HG02763 (cell line): ENCODE results near the gene TMEM130.

Experiments used
- ATAC-seq: cut with Tn5 transposase; IDR thresholded peaks from one replicate; pipeline ENCODE4 v1.9.1; 2021; ENCODE audit warnings: mild to moderate bottlenecking, moderate library complexity; ENCODE audit not compliant: unreplicated experiment

The TMEM130 gene

DNA sequence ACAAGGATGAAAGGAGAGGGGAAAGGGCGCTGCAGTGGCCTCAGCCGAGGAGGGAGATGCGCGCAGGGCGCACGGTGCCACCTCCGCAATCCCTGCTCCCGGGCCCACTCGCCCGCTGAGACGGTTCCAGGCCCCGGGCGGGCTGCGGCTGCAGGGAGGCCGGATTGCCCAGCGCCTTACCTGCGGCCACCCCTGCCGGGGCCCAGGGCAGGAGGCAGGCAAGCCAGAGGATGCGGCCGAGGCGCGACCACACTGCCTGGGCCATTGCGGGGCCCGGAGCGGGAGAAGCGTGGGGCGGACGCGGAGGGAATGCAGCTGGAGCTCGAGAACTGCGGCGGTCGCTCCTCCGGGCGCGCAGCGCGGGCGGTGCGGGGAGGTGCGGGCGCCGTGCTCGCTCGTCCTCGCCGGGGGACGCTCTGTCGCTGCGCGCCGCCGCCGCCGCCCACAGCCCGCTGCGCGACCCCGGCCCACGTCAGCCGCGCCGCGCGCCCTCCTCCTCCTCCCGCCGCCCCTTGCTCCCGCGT is at the start of gene TMEM130:
TSS of gene TMEM130 (minus strand) at position 418 of the 524 bp plus-strand sequence. CDS start at position 265, 153 bp downstream.
- ATAC-seq = no peak

GRCh38 chr7:98917331-98917730 is 47.5 kb upstream of the TMEM130 start:
- no peak for ATAC-seq

DNA sequence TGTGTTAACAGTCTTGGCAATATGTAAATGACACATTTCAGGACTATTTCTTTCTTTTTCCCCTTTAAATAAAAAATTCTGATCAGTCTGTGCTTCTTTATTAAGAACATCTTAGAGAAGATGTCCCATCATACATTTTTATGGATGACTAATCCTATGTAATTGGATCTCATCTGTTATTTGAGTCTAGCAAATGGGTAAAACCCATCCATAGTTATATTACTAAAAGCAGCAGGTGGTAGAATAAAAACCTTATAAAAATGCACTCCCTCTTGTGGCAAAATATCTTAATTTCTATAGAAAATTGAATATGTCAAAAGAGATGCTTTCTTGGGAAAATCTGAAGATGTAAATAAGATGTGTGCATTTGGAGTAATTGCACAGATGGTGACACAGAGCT is 43.8 kb upstream of the TMEM130 start:
- ATAC-seq = no peak

DNA sequence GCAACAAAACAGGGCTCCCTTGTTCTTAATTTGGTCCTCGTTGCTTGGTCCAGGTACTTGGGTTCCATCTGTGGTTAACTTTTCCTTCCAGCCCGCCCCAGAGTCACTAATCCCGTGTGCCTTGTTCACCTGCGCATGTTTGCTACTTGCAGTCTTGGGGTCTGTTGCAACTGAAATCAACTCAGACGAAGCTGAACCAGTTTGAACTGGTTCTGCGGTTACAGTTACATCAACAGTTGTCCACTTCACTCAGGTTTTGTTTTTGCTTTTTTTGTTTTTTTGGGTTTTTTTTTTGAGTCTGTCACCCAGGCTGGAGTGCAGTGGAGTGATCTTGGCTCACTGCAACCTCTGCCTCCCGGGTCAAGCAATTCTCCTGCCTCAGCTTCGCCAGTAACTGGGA is 43.2 kb upstream of the TMEM130 start:
- no peak for ATAC-seq

DNA sequence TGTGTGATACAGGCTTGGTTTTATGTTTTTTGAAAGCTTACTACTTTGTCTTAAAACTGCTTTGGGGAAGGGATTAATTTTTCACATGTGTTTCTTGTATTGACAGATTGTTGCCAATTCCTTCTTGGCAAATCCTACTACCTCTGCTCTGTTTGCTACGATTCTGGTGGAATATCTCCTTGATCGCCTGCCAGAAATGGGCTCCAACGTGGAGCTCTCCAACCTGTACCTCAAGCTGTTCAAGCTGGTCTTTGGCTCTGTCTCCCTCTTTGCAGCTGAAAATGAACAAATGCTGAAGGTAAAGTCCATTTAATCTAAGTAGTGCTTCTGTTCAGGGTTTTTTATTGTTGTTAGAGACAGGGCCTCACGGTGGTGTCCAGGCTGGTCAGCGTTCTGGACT is 42.1 kb upstream of the TMEM130 start:
- ATAC-seq = no peak

GRCh38 chr7:98910427-98910826 is 40.6 kb upstream of the TMEM130 start:
- ATAC-seq = no peak

DNA sequence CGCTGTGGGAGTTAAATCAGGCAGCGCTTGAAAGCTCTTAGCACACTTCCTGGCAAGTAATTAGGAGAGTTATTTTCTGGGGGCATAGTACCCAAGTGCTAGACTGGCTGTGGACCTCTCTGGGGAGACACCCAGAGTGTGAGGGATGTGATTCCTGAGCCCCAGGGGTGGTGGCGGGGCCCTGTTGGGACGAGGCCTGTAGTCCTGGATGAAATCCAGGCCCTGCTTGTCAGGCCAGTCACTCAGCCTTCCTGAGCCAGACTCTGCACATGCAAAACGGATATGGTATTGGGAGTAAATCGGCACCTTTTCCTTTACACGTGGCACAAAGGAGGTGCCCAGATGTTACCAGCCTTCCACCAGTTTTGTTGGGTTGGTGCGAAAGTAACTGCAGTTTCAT is 39.7 kb upstream of the TMEM130 start:
- ATAC-seq = no peak

GRCh38 chr7:98908585-98908984 is 38.8 kb upstream of the TMEM130 start:
- no peak for ATAC-seq

GRCh38 chr7:98907570-98907969 is 37.8 kb upstream of the TMEM130 start:
- no peak for ATAC-seq

DNA sequence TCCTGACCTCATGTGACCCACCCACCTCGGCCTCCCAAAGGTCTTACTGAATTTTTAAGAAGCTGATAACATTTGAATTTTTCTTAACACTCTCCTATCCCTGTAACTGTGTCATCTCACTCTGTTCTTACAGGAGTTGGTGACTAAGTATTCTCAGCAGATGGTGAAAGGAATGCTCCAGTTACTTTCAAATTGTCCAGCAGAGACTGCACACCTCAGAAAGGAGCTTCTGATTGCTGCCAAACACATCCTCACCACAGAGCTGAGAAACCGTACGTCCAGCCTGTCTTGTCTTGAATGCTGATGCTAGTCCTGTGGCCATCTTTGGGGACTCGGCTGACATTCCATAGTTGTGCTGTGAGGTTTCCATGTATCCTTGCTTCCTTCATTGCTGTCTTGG is 33.4 kb upstream of the TMEM130 start:
- ATAC-seq = no peak

GRCh38 chr7:98902523-98902922 is 32.7 kb upstream of the TMEM130 start:
- no peak for ATAC-seq

- ATAC-seq = no peak
Measured at GRCh38 chr7:98900815-98901214, 31.0 kb upstream of the TMEM130 start.

DNA sequence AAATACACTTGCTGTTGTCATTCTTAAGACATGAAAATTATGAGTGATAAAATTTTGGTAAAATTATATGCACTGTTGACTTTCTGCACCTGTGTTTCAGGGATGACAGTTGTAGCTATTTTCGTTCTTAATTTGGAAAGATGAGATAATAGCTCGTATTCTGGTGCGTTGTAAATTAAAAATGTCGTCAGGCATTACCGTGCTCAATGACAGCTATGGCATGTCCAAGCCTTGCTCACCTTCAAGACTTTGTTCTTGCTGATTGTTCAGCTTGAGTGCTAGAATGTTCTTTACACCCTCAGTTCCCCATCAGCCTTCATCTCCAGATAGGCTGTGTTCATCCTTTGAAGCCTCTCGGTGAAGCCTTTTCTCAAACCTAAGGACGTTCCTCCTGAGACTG is 30.0 kb upstream of the TMEM130 start:
- no peak for ATAC-seq

DNA sequence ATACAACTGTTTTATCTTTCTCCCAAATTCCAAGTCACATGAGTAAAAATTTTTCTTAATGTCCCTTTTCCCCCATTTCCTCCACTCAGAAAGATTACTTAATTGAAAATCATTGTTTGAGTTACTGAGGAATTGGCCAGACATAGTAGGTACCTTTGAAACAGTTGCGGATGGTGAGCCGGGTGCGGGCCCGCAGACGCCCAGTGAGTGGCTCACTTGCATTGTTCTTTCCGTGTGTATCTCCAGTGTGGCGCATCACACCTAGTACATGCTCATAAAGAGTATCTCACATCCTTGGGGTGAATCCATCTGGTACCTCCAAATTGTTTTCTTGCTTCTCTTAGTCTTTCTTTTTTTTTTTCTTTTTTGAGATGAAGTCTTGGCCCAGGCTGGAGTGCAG is 22.8 kb upstream of the TMEM130 start:
- ATAC-seq = no peak

GRCh38 chr7:98887038-98887437 is 17.2 kb upstream of the TMEM130 start:
- ATAC-seq = no peak

GRCh38 chr7:98884416-98884815 is 14.6 kb upstream of the TMEM130 start:
- ATAC-seq = no peak

GRCh38 chr7:98881561-98882315 is 11.9 kb upstream of the TMEM130 start:
- no peak for ATAC-seq

DNA sequence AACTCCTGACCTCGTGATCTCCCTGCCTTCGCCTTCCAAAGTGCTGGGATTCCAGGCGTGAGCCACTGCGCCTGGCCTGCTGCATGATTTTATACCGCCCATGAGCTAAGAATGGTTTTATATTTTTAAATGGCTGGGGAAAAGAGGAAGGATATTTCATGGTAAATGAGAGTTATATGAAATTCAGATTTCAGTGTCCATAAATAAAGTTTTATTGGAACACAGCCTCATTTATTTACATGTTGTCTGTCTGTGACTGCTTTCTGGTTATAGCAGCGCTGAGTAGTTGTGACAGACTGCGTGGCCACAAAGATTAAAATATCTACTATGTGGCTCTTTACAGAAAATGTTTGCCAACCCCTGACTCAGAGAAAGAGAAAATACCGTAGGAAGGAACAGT is 10.7 kb upstream of the TMEM130 start:
- ATAC-seq = no peak

DNA sequence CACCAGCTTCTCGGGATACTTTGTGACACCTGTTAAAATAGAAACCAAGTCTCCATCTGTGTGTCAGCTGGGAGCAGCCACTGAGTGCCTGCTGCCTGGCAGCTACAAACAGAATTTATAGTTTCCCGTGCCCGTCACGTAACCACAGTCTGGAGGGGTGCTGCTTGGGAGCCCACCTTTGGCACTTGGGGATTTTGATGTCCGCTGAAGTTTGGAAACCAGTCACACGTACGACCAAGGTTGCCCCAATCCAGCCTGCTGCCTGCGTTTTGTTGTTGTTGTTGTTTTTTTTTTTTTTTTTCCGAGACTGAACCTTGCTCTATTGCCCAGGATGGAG is 10.1 kb upstream of the TMEM130 start:
- ATAC-seq = no peak

- ATAC-seq = peak; percentile 69
Measured at GRCh38 chr7:98879198-98879978, 9.6 kb upstream of the TMEM130 start.

GRCh38 chr7:98878365-98879197 is 8.8 kb upstream of the TMEM130 start, which contains the start of gene TRRAP:
Gene TRRAP, plus strand, starts transcription at chr7:98878532. Its CDS starts 2,619 bp downstream, at chr7:98881151.
- peak; percentile 61 for ATAC-seq
